ENCODE data around the gene UNC119B. TPM values are rescaled to one million over a fixed set of nuclear protein-coding genes. Genes with fewer than 3 reads are reported as not detected.

Gene UNC119B
- total RNA-seq, 1 experiment from 2014 or later = 33.8 TPM

DNA sequence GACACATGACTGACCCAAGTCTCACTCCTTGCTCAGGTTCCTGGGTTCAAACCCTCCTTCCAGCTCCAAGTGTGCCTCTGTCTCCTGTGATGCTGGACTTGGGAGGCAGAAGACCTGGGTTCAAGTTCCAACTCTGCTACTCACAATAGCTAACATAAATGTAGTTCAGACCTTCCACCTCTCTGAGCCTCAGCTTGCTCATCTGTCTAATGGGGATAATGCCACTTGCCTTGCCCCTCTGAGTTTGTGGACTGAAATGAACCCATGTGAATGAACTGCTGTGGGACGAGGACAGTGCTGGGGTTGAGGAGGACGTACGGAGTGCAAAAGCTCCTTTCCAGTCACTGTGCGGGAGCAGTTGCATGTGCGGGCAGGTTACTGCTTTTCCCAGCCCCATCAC, 56.3 kb downstream of the UNC119B start:
- BruUV-seq (replicated peaks) = no TSS peak

More for the DNA sequence above, 56.3 kb downstream of the UNC119B start:
- H3K4me2 ChIP-seq (ENCODE audit: low read length) = no peak overlapping the region
- no peak overlapping the region for H3K4me3 ChIP-seq (replicated peaks in 1 of 2; ENCODE audit: low read depth in 1 of 2, low read length in 2 of 2)
- no peak overlapping the region for H2AFZ ChIP-seq (ENCODE audit: low read depth, low read length, poor library complexity, severe bottlenecking)
- H3K27me3 ChIP-seq (ENCODE audit: insufficient read depth, low read length) = no peaks in the 10 kb centered on the region
- RAD21 ChIA-PET (ENCODE audit: low non-redundant PET in 1 of 2, low total read pairs in 2 of 2, uncharacterized antibody in 2 of 2, unreplicated experiment in 2 of 2) = no interaction called here
- CTCF ChIA-PET = no interaction called here
- H3K9me3 ChIP-seq (ENCODE audit: control insufficient read depth in 1 of 2, insufficient read depth in 1 of 2, low read depth in 1 of 2, low read length in 2 of 2) = no peaks in the 10 kb centered on the region
- H4K20me1 ChIP-seq (ENCODE audit: insufficient read depth) = no peaks in the 10 kb centered on the region
- H3K27ac ChIP-seq (ENCODE audit: low read depth, low read length) = no peak overlapping the region
- TF ChIP-seq, protein P1, sequence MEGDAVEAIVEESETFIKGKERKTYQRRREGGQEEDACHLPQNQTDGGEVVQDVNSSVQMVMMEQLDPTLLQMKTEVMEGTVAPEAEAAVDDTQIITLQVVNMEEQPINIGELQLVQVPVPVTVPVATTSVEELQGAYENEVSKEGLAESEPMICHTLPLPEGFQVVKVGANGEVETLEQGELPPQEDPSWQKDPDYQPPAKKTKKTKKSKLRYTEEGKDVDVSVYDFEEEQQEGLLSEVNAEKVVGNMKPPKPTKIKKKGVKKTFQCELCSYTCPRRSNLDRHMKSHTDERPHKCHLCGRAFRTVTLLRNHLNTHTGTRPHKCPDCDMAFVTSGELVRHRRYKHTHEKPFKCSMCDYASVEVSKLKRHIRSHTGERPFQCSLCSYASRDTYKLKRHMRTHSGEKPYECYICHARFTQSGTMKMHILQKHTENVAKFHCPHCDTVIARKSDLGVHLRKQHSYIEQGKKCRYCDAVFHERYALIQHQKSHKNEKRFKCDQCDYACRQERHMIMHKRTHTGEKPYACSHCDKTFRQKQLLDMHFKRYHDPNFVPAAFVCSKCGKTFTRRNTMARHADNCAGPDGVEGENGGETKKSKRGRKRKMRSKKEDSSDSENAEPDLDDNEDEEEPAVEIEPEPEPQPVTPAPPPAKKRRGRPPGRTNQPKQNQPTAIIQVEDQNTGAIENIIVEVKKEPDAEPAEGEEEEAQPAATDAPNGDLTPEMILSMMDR (IDR thresholded peaks at IDR 0.05 in 2 of 3, conservative IDR thresholded peaks at IDR 0.05 in 1 of 3; ENCODE audit: borderline replicate concordance in 1 of 3, insufficient read depth in 1 of 3, low read depth in 2 of 3, low read length in 2 of 3) = no peak
- TF ChIP-seq EZH2phosphoT487 (IDR thresholded peaks at IDR 0.05; ENCODE audit: borderline replicate concordance) (no peak), CEBPB (IDR thresholded peaks at IDR 0.05; ENCODE audit: low read depth) (no peak), FOSL1 (IDR thresholded peaks at IDR 0.05; ENCODE audit: low read depth) (no peak), ELF1 (IDR thresholded peaks at IDR 0.05; ENCODE audit: borderline replicate concordance, low read depth) (no peak), SRF (IDR thresholded peaks at IDR 0.05; ENCODE audit: low read depth) (no peak), ZFX (IDR thresholded peaks at IDR 0.05) (no peak), YY1 (IDR thresholded peaks at IDR 0.05; ENCODE audit: extremely low read depth, insufficient replicate concordance, low read depth, low read length) (no peak), CBX3 (IDR thresholded peaks at IDR 0.05; ENCODE audit: low read depth) (no peak), POLR2A (IDR thresholded peaks at IDR 0.05; ENCODE audit: borderline replicate concordance, extremely low read depth, insufficient read depth, insufficient read length) (no peak), EGR1 (IDR thresholded peaks at IDR 0.05; ENCODE audit: low read depth) (no peak)
- intact Hi-C loops (cut with micrococcal nuclease) = no loop called here
- ATAC-seq = no peak
- no peak for DNase-seq (ENCODE audit: low read depth, low spot score)
- no peaks in the 10 kb centered on the region for H3K79me2 ChIP-seq (ENCODE audit: insufficient read depth, low read length)
- H3K9me2 ChIP-seq (ENCODE audit: insufficient read depth) = no peaks in the 10 kb centered on the region
- H3K4me1 ChIP-seq (ENCODE audit: control insufficient read depth in 1 of 2, insufficient read depth in 2 of 2, low read length in 2 of 2) = no peaks in the 10 kb centered on the region
- H3K36me3 ChIP-seq (ENCODE audit: control insufficient read depth in 1 of 2, insufficient read depth in 2 of 2, low read length in 2 of 2) = peaks cover 13% of the 10 kb centered on the region in 2 experiments; a peak in 3 of 4 replicates
- no peak overlapping the region for H3K9ac ChIP-seq (ENCODE audit: low read length)
- POLR2A ChIA-PET = no interaction called here

Measured in HCT116 (cell line).